Measurements from ENCODE around the gene ERCC5.

The ERCC5 gene

GRCh38 chr13:102897371-102898138, 51.7 kb downstream of the ERCC5 start:
- DNase-seq, result no peak

DNA sequence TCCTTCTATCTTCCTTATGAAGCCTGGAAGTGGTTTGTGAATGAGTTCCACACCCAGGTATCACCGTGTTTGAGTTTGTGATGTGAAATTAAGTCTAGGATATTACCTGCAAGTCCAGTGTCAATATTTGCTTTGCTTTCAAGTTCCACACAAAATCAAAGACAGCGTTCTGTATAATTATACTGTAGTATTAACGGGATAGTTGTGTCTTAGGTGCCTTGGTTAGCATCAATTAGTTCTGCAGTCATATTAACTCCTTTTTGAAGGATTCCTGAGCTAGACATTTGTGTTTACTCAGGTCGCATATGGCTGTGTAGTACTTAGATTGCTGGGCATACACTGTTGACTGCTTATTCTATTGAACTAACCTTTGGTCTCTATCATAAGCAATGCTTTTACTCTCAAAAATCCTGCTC, 54.4 kb downstream of the ERCC5 start:
- no peak for DNase-seq

- DNase-seq, result no peak
Measured at GRCh38 chr13:102901056-102901455, 55.2 kb downstream of the ERCC5 start.

DNA sequence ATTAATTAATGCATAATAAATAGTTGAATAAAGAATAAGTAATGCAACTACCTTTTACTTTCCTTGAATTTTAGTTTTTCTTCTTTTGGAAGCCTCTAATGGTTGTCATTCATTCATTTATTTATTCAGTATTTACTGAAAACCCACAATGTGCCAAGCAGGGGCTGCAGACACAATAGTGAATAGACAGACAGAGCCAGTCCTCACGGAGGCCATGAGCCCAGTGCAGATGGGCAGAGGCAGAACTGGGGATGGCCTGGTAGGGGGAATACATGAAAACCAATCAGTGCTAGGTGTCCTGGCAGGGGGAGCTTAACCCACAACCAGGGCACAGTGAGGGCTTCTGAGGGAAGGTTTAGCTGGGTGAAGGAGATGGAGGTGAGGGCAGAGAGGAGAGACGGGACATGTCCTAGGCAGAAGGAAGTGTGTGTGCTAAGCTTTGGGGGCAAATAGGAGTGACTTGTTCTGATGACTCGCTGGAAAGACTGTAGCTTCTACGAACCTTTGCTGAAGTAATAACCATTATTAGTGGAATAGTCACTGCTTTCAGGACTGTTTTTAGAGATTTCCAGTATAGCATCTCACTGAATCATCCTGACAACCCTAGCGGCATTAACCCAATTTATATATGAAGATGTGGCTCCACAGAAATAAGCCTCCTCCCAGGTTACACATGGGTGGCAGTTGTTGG, 55.9 kb downstream of the ERCC5 start:
- DNase-seq, result no peak

- no peak for DNase-seq
Measured at GRCh38 chr13:102902789-102903347, 57.0 kb downstream of the ERCC5 start.

GRCh38 chr13:102903659-102904407, 58.0 kb downstream of the ERCC5 start:
- DNase-seq, result no peak

GRCh38 chr13:102904408-102904862, 58.6 kb downstream of the ERCC5 start:
- no peak for DNase-seq

GRCh38 chr13:102905905-102906771, 60.3 kb downstream of the ERCC5 start:
- DNase-seq, result no peak

DNA sequence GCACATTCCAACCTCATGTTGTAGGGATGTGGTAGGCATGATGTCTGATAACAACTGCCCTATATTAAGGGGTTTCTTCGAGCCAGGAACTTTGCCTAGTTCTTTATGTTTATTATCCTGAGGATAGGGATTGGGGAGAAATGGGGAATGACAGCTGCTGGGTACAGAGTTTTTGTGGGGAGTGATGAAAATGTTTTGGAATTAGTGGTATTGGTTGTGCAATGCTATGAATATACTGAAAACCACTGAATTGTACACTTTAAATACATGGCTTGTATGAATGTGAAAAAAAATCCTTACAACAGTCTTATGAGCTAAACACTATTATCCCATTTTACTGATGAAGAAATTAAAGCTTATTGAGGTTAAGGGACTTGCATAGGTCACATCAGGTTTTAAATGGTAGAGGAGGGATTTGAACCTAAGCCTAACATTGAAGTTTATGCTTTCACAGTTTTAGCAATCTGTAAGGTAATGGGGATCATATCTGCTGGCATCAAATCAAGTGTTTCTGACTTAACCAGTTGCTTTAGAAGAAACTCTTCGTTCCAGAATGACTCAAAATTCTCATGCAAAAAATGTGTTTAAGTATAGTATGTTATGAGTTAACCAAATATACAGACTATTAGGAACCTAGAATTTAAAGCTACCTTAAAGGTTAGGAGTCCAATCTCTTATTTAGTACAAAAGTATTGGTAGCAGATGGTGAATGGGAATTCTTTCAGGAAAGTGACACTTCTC, 61.4 kb downstream of the ERCC5 start:
- DNase-seq, result no peak

- no peak for DNase-seq
Measured at GRCh38 chr13:102907886-102908515, 62.2 kb downstream of the ERCC5 start.

GRCh38 chr13:102909971-102910370, 64.1 kb downstream of the ERCC5 start:
- no peak for DNase-seq

- no peak for DNase-seq
Measured at GRCh38 chr13:102911336-102911735, 65.5 kb downstream of the ERCC5 start.

DNA sequence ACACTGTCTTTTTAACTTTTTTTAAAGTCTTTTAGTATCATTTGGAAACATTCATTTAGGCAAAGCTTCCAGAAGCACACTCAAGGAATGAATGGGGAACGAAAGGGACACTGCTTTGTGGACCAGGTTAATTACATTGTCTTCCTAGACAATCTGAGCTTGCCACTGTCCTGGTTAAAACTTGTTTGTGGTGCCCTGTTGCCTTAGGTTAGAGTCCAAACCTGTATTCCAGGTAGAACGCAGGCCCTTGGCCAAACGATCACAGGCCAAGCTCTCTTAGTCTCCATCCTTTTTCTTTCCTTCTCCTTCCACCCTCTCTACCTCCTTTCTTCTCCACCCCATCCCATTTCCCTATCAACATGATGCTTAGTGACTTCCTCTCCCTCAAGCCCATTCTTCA, 66.8 kb downstream of the ERCC5 start:
- no peak for DNase-seq

DNA sequence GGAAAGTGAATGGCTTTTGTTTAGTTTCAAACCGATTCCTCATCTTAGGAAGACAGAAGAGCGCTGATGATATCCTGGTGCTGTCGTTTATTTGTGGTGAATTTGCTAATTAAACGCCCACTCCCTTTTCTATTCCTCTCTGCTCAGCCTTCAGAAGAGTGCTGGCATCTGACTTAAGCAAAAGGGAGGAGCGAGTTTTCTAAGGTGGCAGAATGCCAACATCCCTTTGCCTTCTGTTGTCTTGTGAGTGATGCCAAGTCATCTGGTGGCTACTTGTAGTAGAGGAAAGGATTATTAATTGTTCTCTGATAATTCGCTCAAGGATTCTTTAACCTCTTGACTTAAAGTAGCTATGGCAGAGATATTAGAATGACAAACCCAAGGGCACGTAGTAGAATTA, 68.1 kb downstream of the ERCC5 start:
- no peak for DNase-seq

DNA sequence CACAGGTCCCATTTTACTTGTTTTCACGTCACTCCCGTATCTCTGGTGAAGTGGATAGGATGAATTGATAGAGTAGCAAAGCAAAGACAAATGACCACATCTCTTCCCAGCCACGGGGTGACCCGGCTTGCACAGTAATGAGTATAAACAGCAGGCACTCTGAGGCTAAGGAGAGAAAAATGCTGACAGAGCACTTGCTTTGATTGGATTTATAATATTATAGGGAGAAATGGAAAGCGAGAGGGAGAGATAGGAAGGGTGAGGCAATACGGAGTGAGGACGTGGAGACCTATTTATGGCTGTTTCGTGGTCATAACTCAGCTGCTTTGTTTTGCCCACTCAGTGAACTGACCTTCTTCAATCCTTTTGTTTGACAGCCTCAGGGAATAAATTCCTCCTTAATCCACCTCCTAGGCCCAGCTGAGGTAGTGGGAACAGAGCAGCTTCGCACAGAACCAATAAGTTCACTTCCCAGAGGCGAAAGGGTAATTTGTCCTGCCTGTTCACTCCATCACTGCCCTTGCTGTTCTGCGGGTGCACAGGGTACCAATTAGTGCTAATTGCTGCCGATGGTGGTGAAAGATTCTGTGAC, 68.6 kb downstream of the ERCC5 start:
- DNase-seq, result no peak

GRCh38 chr13:102915393-102915930, 69.6 kb downstream of the ERCC5 start:
- DNase-seq, result no peak

- DNase-seq, result no peak
Measured at GRCh38 chr13:102917019-102917418, 71.2 kb downstream of the ERCC5 start.

- no peak for DNase-seq
Measured at GRCh38 chr13:102922184-102922583, 76.4 kb downstream of the ERCC5 start.
